Measurements from ENCODE around the gene INVS. TPM values are rescaled to one million over a fixed set of nuclear protein-coding genes. Genes with fewer than 3 reads are reported as not detected.

Gene INVS
- total and polyA plus RNA-seq, 2 experiments from 2014 or later, result 8.5 to 17.0 TPM

- H3K9me3 ChIP-seq (ENCODE audit: low read depth), result no peaks in the 10 kb centered on the region
- no peak for DNase-seq
- no peak overlapping the region for H2AFZ ChIP-seq
- no peaks in the 10 kb centered on the region for H3K27me3 ChIP-seq (replicated peaks; ENCODE audit: insufficient read depth)
- no peaks in the 10 kb centered on the region for H3K9me2 ChIP-seq (ENCODE audit: insufficient read depth)
- 91 to 97% methylated on average over 2 of the region's 2 CpGs for WGBS, 2 experiments (ENCODE audit: low coverage in 1 of 2, low lambda C conversion rate in 2 of 2, missing lambda C conversion rate in 2 of 2)
- no peaks in the 10 kb centered on the region for H3K4me1 ChIP-seq (ENCODE audit: insufficient read depth)
- H3K4me2 ChIP-seq (ENCODE audit: unreplicated experiment), result no peak overlapping the region
- H3K79me2 ChIP-seq (ENCODE audit: insufficient read depth), result no peaks in the 10 kb centered on the region; the same call in 1 of the 2 replicates
- TF ChIP-seq EZH2phosphoT487 (IDR thresholded peaks at IDR 0.05; ENCODE audit: insufficient read depth, low read depth) (no peak), EZH2 (IDR thresholded peaks at IDR 0.05; ENCODE audit: insufficient read depth, poor library complexity, severe bottlenecking) (no peak)
- peaks cover 17% of the 10 kb centered on the region for H3K36me3 ChIP-seq (ENCODE audit: low read depth)
- in situ Hi-C loops (cut with MboI), result no loop called here
- no peak overlapping the region for H3K9ac ChIP-seq
- H3F3A ChIP-seq (ENCODE audit: insufficient read depth), result 0 out of 2 replicates have a peak, but pooled peaks cover 4% of the 10 kb centered on the region
- no peaks in the 10 kb centered on the region for H4K20me1 ChIP-seq (ENCODE audit: insufficient read depth)
- H3K4me3 ChIP-seq, result no peak overlapping the region
- H3K27ac ChIP-seq, result no peak overlapping the region
These were observed 196.2 kb downstream of the INVS start for GRCh38 chr9:100295240-100295639.

- Histone ChIP-seq H2AFZ (no peak overlapping the region), H3K36me3 (ENCODE audit: low read depth) (peaks cover 22% of the 10 kb centered on the region), H3K27ac (no peak overlapping the region), H3K9ac (no peak overlapping the region), H3K9me2 (ENCODE audit: insufficient read depth) (no peaks in the 10 kb centered on the region), H3F3A (ENCODE audit: insufficient read depth) (0 out of 2 replicates have a peak, but pooled peaks cover 4% of the 10 kb centered on the region), H3K4me3 (no peak overlapping the region), H3K4me2 (ENCODE audit: unreplicated experiment) (no peak overlapping the region), H4K20me1 (ENCODE audit: insufficient read depth) (no peaks in the 10 kb centered on the region), H3K4me1 (ENCODE audit: insufficient read depth) (no peaks in the 10 kb centered on the region), H3K79me2 (ENCODE audit: insufficient read depth) (no peaks in the 10 kb centered on the region; the same call in 1 of the 2 replicates), H3K9me3 (ENCODE audit: low read depth) (no peaks in the 10 kb centered on the region), H3K27me3 (replicated peaks; ENCODE audit: insufficient read depth) (no peaks in the 10 kb centered on the region)
- in situ Hi-C loops (cut with MboI), result no loop called here
- no peak for TF ChIP-seq EZH2 (IDR thresholded peaks at IDR 0.05; ENCODE audit: insufficient read depth, poor library complexity, severe bottlenecking)
- TF ChIP-seq EZH2phosphoT487 (IDR thresholded peaks at IDR 0.05; ENCODE audit: insufficient read depth, low read depth), result no peak
- no peak for DNase-seq
- 89 to 94% methylated on average over 4 of the region's 4 CpGs for WGBS, 2 experiments (ENCODE audit: low coverage in 1 of 2, low lambda C conversion rate in 2 of 2, missing lambda C conversion rate in 2 of 2)
These were observed 197.4 kb downstream of the INVS start for GRCh38 chr9:100296407-100296806.

GRCh38 chr9:100298378-100298777, 199.3 kb downstream of the INVS start:
- Histone ChIP-seq H2AFZ (no peak overlapping the region), H3K79me2 (ENCODE audit: insufficient read depth) (peaks cover 8% of the 10 kb centered on the region; the same call in 1 of the 2 replicates), H3K4me1 (ENCODE audit: insufficient read depth) (no peaks in the 10 kb centered on the region), H3K27ac (no peak overlapping the region), H3K4me2 (ENCODE audit: unreplicated experiment) (no peak overlapping the region), H3K9me2 (ENCODE audit: insufficient read depth) (no peaks in the 10 kb centered on the region), H4K20me1 (ENCODE audit: insufficient read depth) (no peaks in the 10 kb centered on the region), H3K36me3 (ENCODE audit: low read depth) (peaks cover 35% of the 10 kb centered on the region), H3F3A (ENCODE audit: insufficient read depth) (0 out of 2 replicates have a peak, but pooled peaks cover 4% of the 10 kb centered on the region), H3K9ac (no peak overlapping the region), H3K9me3 (ENCODE audit: low read depth) (no peaks in the 10 kb centered on the region), H3K4me3 (no peak overlapping the region), H3K27me3 (replicated peaks; ENCODE audit: insufficient read depth) (no peaks in the 10 kb centered on the region)
- WGBS, 2 experiments (ENCODE audit: low coverage in 1 of 2, low lambda C conversion rate in 2 of 2, missing lambda C conversion rate in 2 of 2), result 98% methylated on average over 3 of the region's 3 CpGs
- TF ChIP-seq EZH2 (IDR thresholded peaks at IDR 0.05; ENCODE audit: insufficient read depth, poor library complexity, severe bottlenecking) (no peak), EZH2phosphoT487 (IDR thresholded peaks at IDR 0.05; ENCODE audit: insufficient read depth, low read depth) (no peak)
- in situ Hi-C loops (cut with MboI), result no loop called here
- no peak for DNase-seq

- H3K27ac ChIP-seq, result no peak overlapping the region
- in situ Hi-C loops (cut with MboI), result no loop called here
- peaks cover 32% of the 10 kb centered on the region for H3K36me3 ChIP-seq (ENCODE audit: low read depth)
- H3K79me2 ChIP-seq (ENCODE audit: insufficient read depth), result peaks cover 59% of the 10 kb centered on the region
- no peak overlapping the region for H3K4me2 ChIP-seq (ENCODE audit: unreplicated experiment)
- H3K27me3 ChIP-seq (replicated peaks; ENCODE audit: insufficient read depth), result no peaks in the 10 kb centered on the region
- H3K4me3 ChIP-seq, result no peak overlapping the region
- H4K20me1 ChIP-seq (ENCODE audit: insufficient read depth), result no peaks in the 10 kb centered on the region
- H3F3A ChIP-seq (ENCODE audit: insufficient read depth), result peaks cover 10% of the 10 kb centered on the region
- no peak for TF ChIP-seq EZH2phosphoT487 (IDR thresholded peaks at IDR 0.05; ENCODE audit: insufficient read depth, low read depth)
- TF ChIP-seq EZH2 (IDR thresholded peaks at IDR 0.05; ENCODE audit: insufficient read depth, poor library complexity, severe bottlenecking), result no peak
- no peaks in the 10 kb centered on the region for H3K9me3 ChIP-seq (ENCODE audit: low read depth)
- 97 to 99% methylated on average over 3 of the region's 3 CpGs for WGBS, 2 experiments (ENCODE audit: low coverage in 1 of 2, low lambda C conversion rate in 2 of 2, missing lambda C conversion rate in 2 of 2)
- H3K9me2 ChIP-seq (ENCODE audit: insufficient read depth), result no peaks in the 10 kb centered on the region
- H2AFZ ChIP-seq, result no peak overlapping the region
- H3K4me1 ChIP-seq (ENCODE audit: insufficient read depth), result peaks cover 15% of the 10 kb centered on the region
- H3K9ac ChIP-seq, result no peak overlapping the region
- no peak for DNase-seq
These were observed 204.7 kb downstream of the INVS start for GRCh38 chr9:100303747-100304146.

- Histone ChIP-seq H3K4me3 (no peak overlapping the region), H3K9ac (no peak overlapping the region), H3K4me1 (ENCODE audit: insufficient read depth) (peaks cover 33% of the 10 kb centered on the region), H3K27me3 (replicated peaks; ENCODE audit: insufficient read depth) (no peaks in the 10 kb centered on the region), H3K9me3 (ENCODE audit: low read depth) (no peaks in the 10 kb centered on the region), H2AFZ (no peak overlapping the region), H3K27ac (no peak overlapping the region), H3F3A (ENCODE audit: insufficient read depth) (peaks cover 35% of the 10 kb centered on the region), H3K79me2 (ENCODE audit: insufficient read depth) (peaks cover 69% of the 10 kb centered on the region), H3K4me2 (ENCODE audit: unreplicated experiment) (no peak overlapping the region), H3K36me3 (ENCODE audit: low read depth) (peaks cover 18% of the 10 kb centered on the region), H3K9me2 (ENCODE audit: insufficient read depth) (no peaks in the 10 kb centered on the region), H4K20me1 (ENCODE audit: insufficient read depth) (no peaks in the 10 kb centered on the region)
- WGBS, 2 experiments (ENCODE audit: low coverage in 1 of 2, low lambda C conversion rate in 2 of 2, missing lambda C conversion rate in 2 of 2), result 93 to 100% methylated on average over 1 of the region's 1 CpG
- no peak for DNase-seq
- no peak for TF ChIP-seq EZH2 (IDR thresholded peaks at IDR 0.05; ENCODE audit: insufficient read depth, poor library complexity, severe bottlenecking)
- no peak for TF ChIP-seq EZH2phosphoT487 (IDR thresholded peaks at IDR 0.05; ENCODE audit: insufficient read depth, low read depth)
- in situ Hi-C loops (cut with MboI), result no loop called here
These were observed 207.2 kb downstream of the INVS start for GRCh38 chr9:100306283-100306682.

All from GM23248 (cell line).